ENCODE data around the gene PLA2G2C. TPM values are rescaled to one million over a fixed set of nuclear protein-coding genes. Genes with fewer than 3 reads are reported as not detected.

Gene PLA2G2C
- total and polyA plus RNA-seq, 2 donors: not detected

GRCh38 chr1:20197329-20197791 is 11.0 kb upstream of the PLA2G2C start:
- DNase-seq (ENCODE audit: extremely low spot score): no peak
- Histone ChIP-seq H3K36me3 (ENCODE audit: insufficient read depth) (no peaks in the 10 kb centered on the region), H3K27ac (ENCODE audit: low read depth) (no peak overlapping the region), H3K4me3 (ENCODE audit: low read depth, low read length) (no peak overlapping the region), H3K4me1 (ENCODE audit: insufficient read depth) (peaks cover 2% of the 10 kb centered on the region)
- WGBS: 65% methylated on average over 6 of the region's 6 CpGs

GRCh38 chr1:20195462-20195780 is 9.1 kb upstream of the PLA2G2C start:
- DNase-seq (ENCODE audit: extremely low spot score): no peak
- H3K4me1 ChIP-seq (ENCODE audit: insufficient read depth): peaks cover 2% of the 10 kb centered on the region
- no peaks in the 10 kb centered on the region for H3K36me3 ChIP-seq (ENCODE audit: insufficient read depth)
- H3K27ac ChIP-seq (ENCODE audit: low read depth): no peak overlapping the region
- no peak overlapping the region for H3K4me3 ChIP-seq (ENCODE audit: low read depth, low read length)
- 76% methylated on average over 4 of the region's 4 CpGs for WGBS

- Histone ChIP-seq H3K27ac (ENCODE audit: low read depth) (no peak overlapping the region), H3K4me3 (ENCODE audit: low read depth, low read length) (no peak overlapping the region), H3K4me1 (ENCODE audit: insufficient read depth) (peaks cover 2% of the 10 kb centered on the region), H3K36me3 (ENCODE audit: insufficient read depth) (no peaks in the 10 kb centered on the region)
- 27% methylated on average over 15 of the region's 15 CpGs for WGBS
- DNase-seq (ENCODE audit: extremely low spot score): no peak
Observed at GRCh38 chr1:20194757-20195461, 8.6 kb upstream of the PLA2G2C start.

GRCh38 chr1:20194224-20194623 is 7.9 kb upstream of the PLA2G2C start:
- no peak for DNase-seq (ENCODE audit: extremely low spot score)
- no peaks in the 10 kb centered on the region for H3K36me3 ChIP-seq (ENCODE audit: insufficient read depth)
- WGBS: 80% methylated on average over 2 of the region's 2 CpGs
- H3K4me3 ChIP-seq (ENCODE audit: low read depth, low read length): no peak overlapping the region
- H3K27ac ChIP-seq (ENCODE audit: low read depth): no peak overlapping the region
- H3K4me1 ChIP-seq (ENCODE audit: insufficient read depth): peaks cover 2% of the 10 kb centered on the region

GRCh38 chr1:20192871-20193411 is 6.6 kb upstream of the PLA2G2C start:
- no peak overlapping the region for H3K4me3 ChIP-seq (ENCODE audit: low read depth, low read length)
- WGBS: 83% methylated on average over 1 of the region's 1 CpG
- no peaks in the 10 kb centered on the region for H3K36me3 ChIP-seq (ENCODE audit: insufficient read depth)
- no peak for DNase-seq (ENCODE audit: extremely low spot score)
- peaks cover 2% of the 10 kb centered on the region for H3K4me1 ChIP-seq (ENCODE audit: insufficient read depth)
- no peak overlapping the region for H3K27ac ChIP-seq (ENCODE audit: low read depth)

GRCh38 chr1:20192364-20192763 is 6.0 kb upstream of the PLA2G2C start:
- H3K36me3 ChIP-seq (ENCODE audit: insufficient read depth): no peaks in the 10 kb centered on the region
- WGBS: 67% methylated on average over 5 of the region's 5 CpGs
- H3K4me3 ChIP-seq (ENCODE audit: low read depth, low read length): no peak overlapping the region
- no peak overlapping the region for H3K27ac ChIP-seq (ENCODE audit: low read depth)
- DNase-seq (ENCODE audit: extremely low spot score): no peak
- H3K4me1 ChIP-seq (ENCODE audit: insufficient read depth): peaks cover 2% of the 10 kb centered on the region

DNA sequence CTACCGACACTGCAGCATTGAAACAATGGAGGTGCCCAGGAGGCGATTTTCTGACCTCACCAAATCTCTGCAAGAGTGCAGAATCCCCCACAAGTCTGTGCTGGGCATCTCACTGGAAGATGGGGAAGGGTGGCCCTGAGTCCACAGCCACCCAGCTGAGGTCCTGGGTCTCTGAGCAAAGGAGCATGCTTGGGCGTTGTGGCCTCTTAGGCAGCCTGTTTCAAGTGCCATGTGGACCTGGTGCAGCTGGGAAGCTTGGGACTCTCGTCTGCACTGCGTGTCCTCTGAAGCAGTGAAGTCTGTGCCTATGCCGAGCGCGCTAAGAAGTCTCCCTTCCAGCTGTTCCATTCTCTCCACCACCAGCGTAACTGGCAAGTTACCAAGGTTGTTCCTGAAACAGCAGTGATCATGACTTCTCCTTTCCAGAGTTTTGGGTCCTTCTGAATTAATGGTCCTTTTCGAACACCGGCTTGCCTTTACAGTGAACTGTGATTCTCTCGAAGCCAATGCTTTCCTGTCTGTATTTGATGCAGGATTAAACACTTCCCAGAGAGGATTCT is 5.0 kb upstream of the PLA2G2C start:
- no peak for DNase-seq (ENCODE audit: extremely low spot score)
- H3K4me3 ChIP-seq (ENCODE audit: low read depth, low read length): no peak overlapping the region
- no peaks in the 10 kb centered on the region for H3K36me3 ChIP-seq (ENCODE audit: insufficient read depth)
- H3K27ac ChIP-seq (ENCODE audit: low read depth): no peak overlapping the region
- WGBS: 90% methylated on average over 12 of the region's 12 CpGs
- peaks cover 2% of the 10 kb centered on the region for H3K4me1 ChIP-seq (ENCODE audit: insufficient read depth)

- no peak overlapping the region for H3K27ac ChIP-seq (ENCODE audit: low read depth)
- DNase-seq (ENCODE audit: extremely low spot score): no peak
- H3K4me3 ChIP-seq (ENCODE audit: low read depth, low read length): no peak overlapping the region
- H3K36me3 ChIP-seq (ENCODE audit: insufficient read depth): no peaks in the 10 kb centered on the region
- 90% methylated on average over 19 of the region's 19 CpGs for WGBS
- H3K4me1 ChIP-seq (ENCODE audit: insufficient read depth): peaks cover 2% of the 10 kb centered on the region
Observed at GRCh38 chr1:20190256-20191160, 4.2 kb upstream of the PLA2G2C start.

DNA sequence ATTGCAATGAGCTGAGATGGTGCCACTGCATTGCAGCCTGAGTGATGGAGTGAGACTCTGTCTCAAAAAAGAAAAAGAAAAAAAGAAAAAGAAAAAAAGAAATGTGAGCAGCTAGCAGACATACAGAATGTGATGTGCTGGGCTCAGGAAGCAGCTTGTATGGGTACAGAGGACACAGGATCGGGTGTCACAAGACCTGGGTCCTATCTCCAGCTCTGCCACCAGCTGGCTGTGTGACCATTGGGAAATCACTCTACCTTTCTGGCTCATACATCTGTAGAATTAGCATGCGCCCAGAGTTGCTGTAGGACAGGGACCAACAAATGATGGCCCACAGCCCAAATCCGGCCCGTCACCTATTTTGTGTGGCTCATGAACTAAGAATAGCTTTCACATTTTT is 3.3 kb upstream of the PLA2G2C start:
- H3K4me1 ChIP-seq (ENCODE audit: insufficient read depth): no peaks in the 10 kb centered on the region
- H3K4me3 ChIP-seq (ENCODE audit: low read depth, low read length): no peak overlapping the region
- DNase-seq (ENCODE audit: extremely low spot score): no peak
- no peaks in the 10 kb centered on the region for H3K36me3 ChIP-seq (ENCODE audit: insufficient read depth)
- no peak overlapping the region for H3K27ac ChIP-seq (ENCODE audit: low read depth)
- 91% methylated on average over 4 of the region's 4 CpGs for WGBS

- 65% methylated on average over 4 of the region's 4 CpGs for WGBS
- Histone ChIP-seq H3K4me3 (ENCODE audit: low read depth, low read length) (no peak overlapping the region), H3K4me1 (ENCODE audit: insufficient read depth) (no peaks in the 10 kb centered on the region), H3K27ac (ENCODE audit: low read depth) (no peak overlapping the region), H3K36me3 (ENCODE audit: insufficient read depth) (no peaks in the 10 kb centered on the region)
- no peak for DNase-seq (ENCODE audit: extremely low spot score)
Observed at GRCh38 chr1:20188455-20188817, 2.1 kb upstream of the PLA2G2C start.

- 32% methylated on average over 4 of the region's 4 CpGs for WGBS
- DNase-seq (ENCODE audit: extremely low spot score): no peak
- Histone ChIP-seq H3K27ac (ENCODE audit: low read depth) (no peak overlapping the region), H3K4me1 (ENCODE audit: insufficient read depth) (no peaks in the 10 kb centered on the region), H3K36me3 (ENCODE audit: insufficient read depth) (no peaks in the 10 kb centered on the region), H3K4me3 (ENCODE audit: low read depth, low read length) (no peak overlapping the region)
Observed at GRCh38 chr1:20187813-20188454, 1.6 kb upstream of the PLA2G2C start.

- no peaks in the 10 kb centered on the region for H3K4me1 ChIP-seq (ENCODE audit: insufficient read depth)
- H3K27ac ChIP-seq (ENCODE audit: low read depth): no peak overlapping the region
- H3K36me3 ChIP-seq (ENCODE audit: insufficient read depth): no peaks in the 10 kb centered on the region
- H3K4me3 ChIP-seq (ENCODE audit: low read depth, low read length): no peak overlapping the region
- DNase-seq (ENCODE audit: extremely low spot score): no peak
- WGBS: 51% methylated on average over 7 of the region's 7 CpGs
Observed at GRCh38 chr1:20187103-20187812, 940 bp upstream of the PLA2G2C start.

Measured in urinary bladder (tissue), 4 donors.